ENCODE measurements around the gene SH3GLB2.
A peak's percentile ranks its signal among the peaks of the same experiment; 100 is the strongest.

Gene SH3GLB2

DNA sequence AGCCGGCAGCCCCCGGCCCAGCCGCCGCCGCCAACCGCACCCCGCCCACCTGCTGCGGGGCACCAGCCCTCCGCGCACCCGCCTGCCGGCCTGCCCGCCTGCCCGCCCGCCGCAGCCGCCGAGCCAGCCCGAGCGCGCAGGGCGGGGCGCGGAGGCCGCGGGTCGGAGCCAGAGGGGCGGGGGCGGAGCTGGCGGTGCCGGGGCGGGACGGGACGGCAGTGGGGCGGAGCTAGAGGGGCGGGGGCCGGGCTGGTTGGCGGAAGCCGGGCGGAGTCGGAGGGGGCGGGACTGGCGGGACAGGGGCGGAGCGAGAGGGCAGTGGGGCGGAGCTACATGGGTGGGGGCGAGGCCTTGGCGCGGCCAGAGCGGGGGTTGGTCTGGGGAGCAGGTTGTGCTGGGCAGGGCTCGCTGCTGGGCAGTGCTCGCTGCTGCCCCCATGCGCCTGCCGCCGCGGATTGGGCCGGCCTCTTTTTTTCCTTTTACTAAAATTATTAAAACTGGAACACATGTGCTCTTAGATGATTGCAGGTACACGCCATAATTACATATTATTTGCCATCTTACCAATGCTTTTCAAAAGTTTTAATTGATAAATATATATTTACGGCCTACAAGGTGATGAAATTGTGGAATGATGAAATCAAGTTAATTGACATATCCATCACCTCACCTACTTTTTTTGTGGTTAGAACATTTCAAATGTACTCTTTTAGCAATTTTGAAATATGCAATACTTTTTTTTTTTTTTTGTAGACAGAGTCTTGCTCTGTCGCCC lies at the start of gene SH3GLB2:
Gene SH3GLB2 (minus strand): TSS at position 140 of the 775 bp plus-strand sequence. CDS start 177 bp downstream, outside the sequence.
- peak within 1 kb of the TSS; percentile 49 to 92 (median 78) for H3K4me3 ChIP-seq (ENCODE audit: low read depth in 1 of 5, low read length in 5 of 5)
- H3K27me3 ChIP-seq (ENCODE audit: control insufficient read depth in 5 of 5, insufficient read depth in 4 of 5, low read length in 5 of 5) = no peaks in the 10 kb centered on the region
- H3K4me1 ChIP-seq (ENCODE audit: control insufficient read depth in 5 of 5, insufficient read depth in 5 of 5, low read length in 5 of 5) = peaks cover 4 to 29% (median 24%) of the 10 kb centered on the region in 5 donors
- H3K9ac ChIP-seq (ENCODE audit: low read length in 5 of 5) = peak within 1 kb of the TSS; percentile 26 to 93 (median 83)
- no peak within 1 kb of the TSS for H3K27ac ChIP-seq (ENCODE audit: low read depth, low read length)
- H3K36me3 ChIP-seq (ENCODE audit: control insufficient read depth in 5 of 5, insufficient read depth in 5 of 5, low read length in 5 of 5) = no peaks in the 10 kb centered on the region
- H3K9me3 ChIP-seq (ENCODE audit: control insufficient read depth in 5 of 5, low read length in 5 of 5) = no peaks in the 10 kb centered on the region

DNA sequence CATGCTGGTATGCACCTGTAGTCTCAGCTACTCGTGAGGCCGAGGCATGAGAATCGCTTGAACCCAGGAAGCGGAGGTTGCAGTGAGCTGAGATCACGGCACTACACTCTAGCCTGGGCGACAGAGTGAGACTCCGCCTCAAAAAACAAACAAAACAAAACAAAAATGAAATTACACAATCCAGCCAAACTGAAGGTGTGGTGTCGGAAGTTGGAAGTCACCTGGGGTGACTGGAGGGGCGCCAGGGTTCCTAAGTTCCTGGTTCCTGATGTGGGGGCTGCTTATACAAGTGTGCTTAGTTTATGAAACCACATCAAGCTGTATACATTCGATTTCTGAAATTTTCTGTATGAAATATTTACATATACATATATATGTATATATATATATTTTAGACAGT lies 49.1 kb upstream of the SH3GLB2 start:
- Histone ChIP-seq H3K9me3 (ENCODE audit: control insufficient read depth in 5 of 5, low read length in 5 of 5) (no peaks in the 10 kb centered on the region), H3K27ac (ENCODE audit: low read depth, low read length) (no peak overlapping the region), H3K27me3 (ENCODE audit: control insufficient read depth in 5 of 5, insufficient read depth in 4 of 5, low read length in 5 of 5) (no peaks in the 10 kb centered on the region), H3K4me1 (ENCODE audit: control insufficient read depth in 5 of 5, insufficient read depth in 5 of 5, low read length in 5 of 5) (peaks cover 5 to 19% (median 17%) of the 10 kb centered on the region in 5 donors), H3K9ac (ENCODE audit: low read length in 5 of 5) (no peak overlapping the region), H3K4me3 (ENCODE audit: low read depth in 1 of 5, low read length in 5 of 5) (no peak overlapping the region), H3K36me3 (ENCODE audit: control insufficient read depth in 5 of 5, insufficient read depth in 5 of 5, low read length in 5 of 5) (no peaks in the 10 kb centered on the region)

DNA sequence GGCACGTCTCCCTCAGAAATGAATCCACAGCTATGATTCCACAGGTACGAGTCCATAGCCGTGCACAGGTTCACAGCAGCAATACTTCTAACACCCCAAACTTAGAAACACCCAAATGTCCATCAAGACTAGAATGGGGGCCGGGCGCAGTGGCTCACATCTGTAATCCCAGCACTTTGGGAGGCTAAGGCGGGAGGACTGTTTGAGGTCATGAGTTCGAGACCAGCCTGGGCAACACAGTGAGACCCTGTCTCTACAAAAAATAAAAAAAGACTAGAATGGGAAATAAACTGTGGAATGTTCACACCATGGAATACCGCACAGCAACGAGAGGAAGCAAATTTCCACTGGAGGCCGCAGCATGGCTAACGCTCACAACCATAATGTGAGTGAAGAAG lies 48.5 kb upstream of the SH3GLB2 start:
- peaks cover 3 to 13% (median 11%) of the 10 kb centered on the region in 5 donors for H3K4me1 ChIP-seq (ENCODE audit: control insufficient read depth in 5 of 5, insufficient read depth in 5 of 5, low read length in 5 of 5)
- no peaks in the 10 kb centered on the region for H3K27me3 ChIP-seq (ENCODE audit: control insufficient read depth in 5 of 5, insufficient read depth in 4 of 5, low read length in 5 of 5)
- peaks cover 0 to 4% (median 2%) of the 10 kb centered on the region in 5 donors for H3K36me3 ChIP-seq (ENCODE audit: control insufficient read depth in 5 of 5, insufficient read depth in 5 of 5, low read length in 5 of 5)
- no peak overlapping the region for H3K9ac ChIP-seq (ENCODE audit: low read length in 5 of 5)
- H3K27ac ChIP-seq (ENCODE audit: low read depth, low read length) = no peak overlapping the region
- H3K4me3 ChIP-seq (ENCODE audit: low read depth in 1 of 5, low read length in 5 of 5) = no peak overlapping the region
- no peaks in the 10 kb centered on the region for H3K9me3 ChIP-seq (ENCODE audit: control insufficient read depth in 5 of 5, low read length in 5 of 5)

DNA sequence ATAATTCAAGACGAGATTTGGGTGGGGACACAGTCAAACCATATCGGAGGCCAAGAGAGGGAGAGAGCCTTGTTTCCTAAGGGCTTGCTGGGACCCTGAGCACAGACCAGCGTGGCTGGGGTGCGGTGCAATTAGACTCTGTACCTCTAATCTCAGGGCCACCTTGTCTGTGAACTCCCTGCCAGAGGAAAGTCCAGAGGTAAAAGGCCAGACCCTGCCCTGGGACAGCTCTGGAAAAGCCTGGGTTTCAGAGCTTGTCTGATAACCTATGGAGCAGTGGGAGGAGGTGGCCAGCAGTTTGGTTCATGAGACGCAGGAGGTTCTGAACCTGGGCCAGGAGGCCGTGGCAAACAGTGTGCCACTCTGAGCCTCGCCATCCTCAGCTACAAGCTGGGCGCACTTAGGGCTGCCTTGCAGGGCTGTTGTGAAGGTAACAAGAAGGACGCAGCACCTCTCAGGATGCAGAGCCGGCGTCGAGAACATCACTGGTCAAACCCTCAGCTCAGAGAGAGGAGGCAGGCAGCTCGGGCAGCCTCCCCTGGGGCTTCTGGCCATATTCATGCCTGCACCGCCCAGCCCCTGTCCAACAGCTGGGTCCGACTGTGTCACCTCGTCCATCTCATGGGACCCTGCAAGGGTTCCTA lies 48.0 kb upstream of the SH3GLB2 start:
- H3K27me3 ChIP-seq (ENCODE audit: control insufficient read depth in 5 of 5, insufficient read depth in 4 of 5, low read length in 5 of 5) = no peaks in the 10 kb centered on the region
- H3K36me3 ChIP-seq (ENCODE audit: control insufficient read depth in 5 of 5, insufficient read depth in 5 of 5, low read length in 5 of 5) = peaks cover 0 to 8% (median 6%) of the 10 kb centered on the region in 5 donors
- H3K4me1 ChIP-seq (ENCODE audit: control insufficient read depth in 5 of 5, insufficient read depth in 5 of 5, low read length in 5 of 5) = peaks cover 3 to 9% (median 7%) of the 10 kb centered on the region in 5 donors
- H3K27ac ChIP-seq (ENCODE audit: low read depth, low read length) = no peak overlapping the region
- H3K9ac ChIP-seq (ENCODE audit: low read length in 5 of 5) = no peak overlapping the region
- no peaks in the 10 kb centered on the region for H3K9me3 ChIP-seq (ENCODE audit: control insufficient read depth in 5 of 5, low read length in 5 of 5)
- H3K4me3 ChIP-seq (ENCODE audit: low read depth in 1 of 5, low read length in 5 of 5) = no peak overlapping the region

DNA sequence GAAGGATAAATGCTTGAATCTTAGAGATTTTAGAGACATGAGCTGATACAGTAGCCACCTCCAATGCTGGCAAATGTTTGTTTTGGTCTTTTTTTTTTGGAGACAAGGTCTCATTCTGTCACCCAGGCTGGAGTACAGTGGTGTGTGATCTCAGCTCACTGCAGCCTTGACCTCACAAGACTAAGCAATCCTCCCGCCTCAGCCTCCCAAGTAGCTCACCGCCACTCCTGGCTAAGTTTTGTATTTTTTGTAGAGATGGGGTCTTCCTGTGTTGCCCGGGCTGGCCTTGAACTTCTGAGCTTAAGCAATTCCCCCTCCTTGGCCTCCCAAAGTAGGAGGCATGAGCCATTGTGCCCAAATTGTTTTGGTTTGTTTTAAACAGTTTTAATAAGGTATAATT lies 46.0 kb upstream of the SH3GLB2 start:
- Histone ChIP-seq H3K27ac (ENCODE audit: low read depth, low read length) (no peak overlapping the region), H3K27me3 (ENCODE audit: control insufficient read depth in 5 of 5, insufficient read depth in 4 of 5, low read length in 5 of 5) (no peaks in the 10 kb centered on the region), H3K9me3 (ENCODE audit: control insufficient read depth in 5 of 5, low read length in 5 of 5) (no peaks in the 10 kb centered on the region), H3K4me1 (ENCODE audit: control insufficient read depth in 5 of 5, insufficient read depth in 5 of 5, low read length in 5 of 5) (peaks cover 0 to 11% (median 8%) of the 10 kb centered on the region in 5 donors), H3K36me3 (ENCODE audit: control insufficient read depth in 5 of 5, insufficient read depth in 5 of 5, low read length in 5 of 5) (peaks cover 0 to 25% (median 20%) of the 10 kb centered on the region in 5 donors), H3K9ac (ENCODE audit: low read length in 5 of 5) (no peak overlapping the region), H3K4me3 (ENCODE audit: low read depth in 1 of 5, low read length in 5 of 5) (no peak overlapping the region)

DNA sequence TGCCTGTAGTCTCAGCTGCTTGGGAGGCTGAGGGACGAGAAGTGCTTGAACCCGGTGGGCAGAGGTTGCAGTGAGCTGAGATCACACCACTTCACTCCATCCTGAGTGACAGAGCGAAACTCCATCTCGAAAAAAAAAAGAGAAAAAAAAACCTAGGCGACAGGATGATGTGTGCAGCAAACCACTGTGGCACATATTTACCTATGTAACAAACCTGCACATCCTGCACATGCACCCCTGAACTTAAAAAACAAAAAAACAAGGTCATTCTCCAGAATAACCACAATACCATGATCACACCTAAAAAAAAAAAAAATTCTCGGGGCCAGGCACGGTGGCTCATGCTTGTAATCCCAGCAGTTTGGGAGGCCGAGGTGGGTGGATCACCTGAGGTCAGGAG lies 45.3 kb upstream of the SH3GLB2 start:
- Histone ChIP-seq H3K4me3 (ENCODE audit: low read depth in 1 of 5, low read length in 5 of 5) (no peak overlapping the region), H3K36me3 (ENCODE audit: control insufficient read depth in 5 of 5, insufficient read depth in 5 of 5, low read length in 5 of 5) (peaks cover 0 to 32% (median 26%) of the 10 kb centered on the region in 5 donors), H3K4me1 (ENCODE audit: control insufficient read depth in 5 of 5, insufficient read depth in 5 of 5, low read length in 5 of 5) (peaks cover 0 to 16% (median 11%) of the 10 kb centered on the region in 5 donors), H3K9me3 (ENCODE audit: control insufficient read depth in 5 of 5, low read length in 5 of 5) (no peaks in the 10 kb centered on the region), H3K27ac (ENCODE audit: low read depth, low read length) (no peak overlapping the region), H3K9ac (ENCODE audit: low read length in 5 of 5) (no peak overlapping the region), H3K27me3 (ENCODE audit: control insufficient read depth in 5 of 5, insufficient read depth in 4 of 5, low read length in 5 of 5) (no peaks in the 10 kb centered on the region)

DNA sequence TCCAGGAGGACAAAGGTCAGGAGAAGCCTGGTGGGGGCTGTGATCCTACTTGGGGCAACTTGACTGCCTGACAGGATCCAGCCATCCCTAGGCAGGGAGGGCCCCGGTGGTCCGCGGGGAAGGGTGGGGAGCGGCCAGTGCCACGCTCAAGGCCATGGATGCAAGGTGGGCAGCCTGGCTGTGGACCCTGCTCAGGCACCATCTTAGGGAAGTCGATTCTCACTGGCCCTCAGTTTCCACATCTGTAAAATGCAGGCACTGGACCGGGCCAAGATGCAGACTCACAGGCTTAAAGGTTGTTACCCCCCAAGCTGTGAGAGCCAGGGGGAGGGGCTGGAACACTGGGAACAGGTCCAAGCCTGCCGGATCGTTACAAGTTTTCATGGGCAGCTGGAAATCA lies 44.0 kb upstream of the SH3GLB2 start:
- no peak overlapping the region for H3K9ac ChIP-seq (ENCODE audit: low read length in 5 of 5)
- no peaks in the 10 kb centered on the region for H3K27me3 ChIP-seq (ENCODE audit: control insufficient read depth in 5 of 5, insufficient read depth in 4 of 5, low read length in 5 of 5)
- no peak overlapping the region for H3K27ac ChIP-seq (ENCODE audit: low read depth, low read length)
- no peaks in the 10 kb centered on the region for H3K9me3 ChIP-seq (ENCODE audit: control insufficient read depth in 5 of 5, low read length in 5 of 5)
- no peak overlapping the region for H3K4me3 ChIP-seq (ENCODE audit: low read depth in 1 of 5, low read length in 5 of 5)
- H3K4me1 ChIP-seq (ENCODE audit: control insufficient read depth in 5 of 5, insufficient read depth in 5 of 5, low read length in 5 of 5) = peaks cover 0 to 16% (median 11%) of the 10 kb centered on the region in 5 donors
- H3K36me3 ChIP-seq (ENCODE audit: control insufficient read depth in 5 of 5, insufficient read depth in 5 of 5, low read length in 5 of 5) = peaks cover 0 to 44% (median 39%) of the 10 kb centered on the region in 5 donors

DNA sequence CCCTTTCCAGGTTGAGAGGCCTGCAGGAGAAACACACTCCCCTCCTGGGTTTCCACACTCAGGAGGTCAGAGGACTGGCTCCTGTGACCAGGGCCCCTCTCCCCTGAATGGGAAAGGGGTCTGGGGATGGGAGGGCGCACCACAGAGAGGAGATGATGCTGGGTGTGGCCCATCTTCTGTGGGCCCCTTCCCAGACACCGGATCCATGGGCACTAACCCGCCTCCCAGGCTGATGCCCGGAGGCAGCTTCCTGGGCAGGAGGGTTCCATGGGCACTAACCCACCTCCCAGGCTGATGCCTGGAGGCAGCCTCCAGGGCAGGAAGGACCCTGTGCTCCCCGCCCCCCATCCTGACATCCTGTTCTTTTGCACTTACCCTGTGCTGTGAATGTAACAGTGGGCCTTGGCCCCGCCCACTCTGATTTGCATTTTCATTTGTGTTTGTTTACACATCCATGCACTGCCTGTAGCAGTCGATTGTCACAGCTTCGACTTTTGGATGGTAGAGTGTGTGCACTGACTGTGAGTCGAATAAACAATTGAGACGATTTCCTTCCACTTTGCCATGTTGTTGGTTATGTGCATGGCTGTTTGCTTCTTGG lies 43.5 kb upstream of the SH3GLB2 start:
- H3K27me3 ChIP-seq (ENCODE audit: control insufficient read depth in 5 of 5, insufficient read depth in 4 of 5, low read length in 5 of 5) = no peaks in the 10 kb centered on the region
- no peak overlapping the region for H3K4me3 ChIP-seq (ENCODE audit: low read depth in 1 of 5, low read length in 5 of 5)
- H3K4me1 ChIP-seq (ENCODE audit: control insufficient read depth in 5 of 5, insufficient read depth in 5 of 5, low read length in 5 of 5) = peaks cover 0 to 16% (median 11%) of the 10 kb centered on the region in 5 donors
- no peak overlapping the region for H3K27ac ChIP-seq (ENCODE audit: low read depth, low read length)
- no peak overlapping the region for H3K9ac ChIP-seq (ENCODE audit: low read length in 5 of 5)
- H3K36me3 ChIP-seq (ENCODE audit: control insufficient read depth in 5 of 5, insufficient read depth in 5 of 5, low read length in 5 of 5) = peaks cover 0 to 47% (median 40%) of the 10 kb centered on the region in 5 donors
- no peaks in the 10 kb centered on the region for H3K9me3 ChIP-seq (ENCODE audit: control insufficient read depth in 5 of 5, low read length in 5 of 5)

DNA sequence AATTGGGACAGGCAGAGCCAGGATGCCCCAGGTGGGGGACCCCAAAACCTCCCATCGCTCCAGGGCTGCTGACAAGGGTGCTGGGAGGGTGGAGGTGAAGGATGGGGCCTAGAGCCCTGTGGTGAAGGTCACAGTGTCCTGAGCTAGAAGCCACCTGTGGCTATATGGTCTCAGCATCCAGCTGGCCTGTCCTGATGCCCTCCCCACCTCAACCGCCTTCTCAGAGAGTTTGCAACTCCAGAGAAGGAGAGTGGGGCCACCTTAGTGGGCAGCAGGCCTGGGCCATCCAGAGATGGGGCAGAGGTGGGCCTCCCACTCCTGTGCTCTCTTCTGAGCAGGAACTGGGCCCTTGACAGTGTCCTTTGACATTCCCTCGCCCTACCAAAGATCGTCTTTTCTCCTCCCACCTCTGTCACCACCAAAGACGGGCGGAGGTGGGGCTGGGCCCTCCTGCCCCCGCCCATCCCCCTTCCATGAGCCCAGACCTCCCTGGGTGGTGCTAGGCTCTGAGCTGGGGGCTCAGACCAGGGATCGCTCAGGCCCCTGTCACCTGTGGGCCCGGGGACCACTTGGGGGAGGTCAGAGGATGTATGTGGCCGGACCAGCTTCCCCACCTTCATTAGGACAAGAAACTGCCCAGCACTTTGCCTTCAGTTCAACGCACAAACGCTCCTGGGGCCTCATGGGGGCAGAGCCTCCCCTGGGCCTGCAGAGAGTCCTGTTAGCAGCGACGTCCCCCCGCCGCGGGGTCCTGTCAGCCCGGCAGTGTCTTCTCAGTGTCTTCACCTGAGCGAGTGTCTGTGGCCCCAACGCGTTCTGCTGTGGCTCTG lies 42.8 kb upstream of the SH3GLB2 start:
- Histone ChIP-seq H3K4me3 (ENCODE audit: low read depth in 1 of 5, low read length in 5 of 5) (no peak overlapping the region), H3K36me3 (ENCODE audit: control insufficient read depth in 5 of 5, insufficient read depth in 5 of 5, low read length in 5 of 5) (peaks cover 0 to 50% (median 43%) of the 10 kb centered on the region in 5 donors), H3K27me3 (ENCODE audit: control insufficient read depth in 5 of 5, insufficient read depth in 4 of 5, low read length in 5 of 5) (no peaks in the 10 kb centered on the region), H3K4me1 (ENCODE audit: control insufficient read depth in 5 of 5, insufficient read depth in 5 of 5, low read length in 5 of 5) (peaks cover 0 to 16% (median 11%) of the 10 kb centered on the region in 5 donors), H3K9ac (ENCODE audit: low read length in 5 of 5) (peak overlapping the region in 1 of 5 donors; percentile 10), H3K27ac (ENCODE audit: low read depth, low read length) (no peak overlapping the region), H3K9me3 (ENCODE audit: control insufficient read depth in 5 of 5, low read length in 5 of 5) (no peaks in the 10 kb centered on the region)

Measured in subcutaneous abdominal adipose tissue (tissue), 5 donors.